HCT116 (cell line): Measurements from ENCODE around the gene LPIN1.

Experiments used
- CTCF ChIP-seq, 3 experiments: fragments of 200-600 bp in 1 of 3; sonication (generic) in 1 of 3; IDR thresholded peaks in 2 of 3; conservative IDR thresholded peaks in 1 of 3; 2 replicates each; pipeline ENCODE4 v1.5.1; 2012 to 2017; ENCODE audit warnings: low read depth in 2 of 3, low read length in 2 of 3, antibody characterized with exemption in 1 of 3, borderline replicate concordance in 1 of 3, control low read depth in 1 of 3, mild to moderate bottlenecking in 1 of 3, mixed read lengths in 1 of 3, mixed run types in 1 of 3, moderate library complexity in 1 of 3; ENCODE audit not compliant: insufficient read depth in 1 of 3
- EZH2 ChIP-seq: fragments of 200-600 bp; sonication (generic); IDR thresholded peaks from 2 replicates; pipeline ENCODE4 v1.6.1; 2017; ENCODE audit warnings: antibody characterized with exemption, mixed run types
- FOSL1 ChIP-seq: IDR thresholded peaks from 2 replicates; pipeline ENCODE4 v1.6.1; 2012; ENCODE audit warnings: low read depth

GRCh38 chr2:11833601-11834000 lies 87.2 kb downstream of the LPIN1 start:
- TF ChIP-seq CTCF (IDR thresholded peaks at IDR 0.05 in 2 of 3, conservative IDR thresholded peaks at IDR 0.05 in 1 of 3; ENCODE audit: borderline replicate concordance in 1 of 3, insufficient read depth in 1 of 3, low read depth in 2 of 3, low read length in 2 of 3), result no peak
- no peak for TF ChIP-seq FOSL1
- no peak for TF ChIP-seq EZH2
